Body of pancreas (tissue), 4 donors: ENCODE measurements around the gene RAD51B. TPM values are rescaled to one million over a fixed set of nuclear protein-coding genes. Genes with fewer than 3 reads are reported as not detected.

Source experiments
- ATAC-seq: fragments of 150-250 bp; one replicate; pipeline ENCODE4 v1.9.1; 2016
- DNase-seq, 4 donors: peaks; one replicate each; pipeline ENCODE4 v3.0.0-alpha.2; 2019
- H3K27ac ChIP-seq, 4 donors: fragments of 200-600 bp; sonication (generic); 1 replicate in 3 of 4; 2 replicates in 1 of 4; pipeline versions ENCODE4 v1.5.1 to v1.6.1; 2016 to 2019; ENCODE audit warnings: mild to moderate bottlenecking in 1 of 4, mixed read lengths in 1 of 4, moderate library complexity in 1 of 4
- H3K27me3 ChIP-seq, 2 donors: fragments of 200-600 bp; sonication (generic); one replicate each; pipeline ENCODE4 v1.6.0; 2016; ENCODE audit warnings: mild to moderate bottlenecking in 1 of 2
- H3K36me3 ChIP-seq, 2 donors: fragments of 200-600 bp; sonication (generic); replicated peaks in 1 of 2; 2 replicates each; pipeline ENCODE4 v1.5.1; 2016; ENCODE audit warnings: low read depth in 2 of 2; ENCODE audit not compliant: insufficient read depth in 1 of 2
- H3K4me1 ChIP-seq: fragments of 200-600 bp; sonication (generic); one replicate; pipeline ENCODE4 v1.6.0; 2016
- H3K4me3 ChIP-seq, 2 donors: fragments of 200-600 bp; sonication (generic); 1 replicate in 1 of 2; 2 replicates in 1 of 2; pipeline ENCODE4 v1.5.1; 2016 to 2019
- H3K9me3 ChIP-seq, 3 donors: fragments of 200-600 bp; sonication (generic); 1 replicate in 2 of 3; 2 replicates in 1 of 3; pipeline ENCODE4 v1.5.1; 2016
- CTCF ChIP-seq, 7 experiments: fragments of 450-650 bp in 4 of 7; fragments of 200-600 bp in 3 of 7; sonication (generic) in 3 of 7; IDR thresholded peaks; one replicate each; pipeline ENCODE4 v1.5.1; 2016 to 2019; ENCODE audit warnings: antibody characterized with exemption in 7 of 7
- POLR2A ChIP-seq, 3 donors: fragments of 450-650 bp; IDR thresholded peaks; one replicate each; pipeline ENCODE4 v1.6.1; 2016; ENCODE audit warnings: antibody characterized with exemption in 3 of 3, mild to moderate bottlenecking in 2 of 3
- WGBS, 2 donors: methylation state at CpG; one replicate each; pipeline ENCODE4 v1.1.5; 2017; 5-methylcytosine and 5-hydroxymethylcytosine counted together
- intact Hi-C: fragments of 100-400 bp; cut with DNase I; formaldehyde crosslinking; loops from one replicate; pipeline ENCODE4 v1.15.1; 2023
- total RNA-seq, 2 donors: library from RNA; depleted of rRNA; stranded (reverse); fragments of >200 nt; gene quantifications; one replicate each; pipeline ENCODE4 v1.1.0, GENCODE V29; 2016

RAD51B gene
- total RNA-seq, 2 donors from 2014 or later, result 12.2 to 29.6 TPM

GRCh38 chr14:67999705-68000384 is 180.3 kb downstream of the RAD51B start:
- H3K4me3 ChIP-seq, result no peak overlapping the region
- H3K36me3 ChIP-seq, result no peaks in the 10 kb centered on the region
- H3K27me3 ChIP-seq, result no peaks in the 10 kb centered on the region
- peaks cover 14% of the 10 kb centered on the region for H3K4me1 ChIP-seq
- DNase-seq (no peak), ATAC-seq (no peak)
- H3K27ac ChIP-seq, result peak overlapping the region in 1 of 4 donors; percentile 24
- TF ChIP-seq CTCF (IDR thresholded peaks at IDR 0.05), result no peak
- TF ChIP-seq POLR2A (IDR thresholded peaks at IDR 0.05), result no peak
- H3K9me3 ChIP-seq, result no peaks in the 10 kb centered on the region
- intact Hi-C loops, result no loop called here
- 55% methylated on average over 5 of the region's 5 CpGs for WGBS, 2 donors

GRCh38 chr14:68000511-68000910 is 180.9 kb downstream of the RAD51B start:
- no peaks in the 10 kb centered on the region for H3K27me3 ChIP-seq

GRCh38 chr14:68008491-68008890 is 188.9 kb downstream of the RAD51B start:
- no peak for DNase-seq
- H3K4me3 ChIP-seq, result no peak overlapping the region
- 31 to 46% methylated on average over 1 of the region's 1 CpG for WGBS, 2 donors
- H3K36me3 ChIP-seq, result no peaks in the 10 kb centered on the region
- no peaks in the 10 kb centered on the region for H3K9me3 ChIP-seq
- TF ChIP-seq CTCF (IDR thresholded peaks at IDR 0.05), result no peak
- no peak for TF ChIP-seq POLR2A (IDR thresholded peaks at IDR 0.05)
- no peaks in the 10 kb centered on the region for H3K27me3 ChIP-seq
- intact Hi-C loops, result no loop called here
- peaks cover 33% of the 10 kb centered on the region for H3K4me1 ChIP-seq
- H3K27ac ChIP-seq, result no peak overlapping the region
- ATAC-seq, result no peak

More at GRCh38 chr14:68000511-68000910, 180.9 kb downstream of the RAD51B start:
- H3K27ac ChIP-seq, result peak overlapping the region in 1 of 4 donors; percentile 24
- no peak for TF ChIP-seq CTCF (IDR thresholded peaks at IDR 0.05)
- TF ChIP-seq POLR2A (IDR thresholded peaks at IDR 0.05), result no peak
- intact Hi-C loops, result no loop called here
- H3K9me3 ChIP-seq, result no peaks in the 10 kb centered on the region
- ATAC-seq (no peak), DNase-seq (no peak)
- no peaks in the 10 kb centered on the region for H3K36me3 ChIP-seq
- H3K4me3 ChIP-seq, result no peak overlapping the region
- WGBS, 2 donors, result 75 to 81% methylated on average over 1 of the region's 1 CpG
- peaks cover 14% of the 10 kb centered on the region for H3K4me1 ChIP-seq

- DNase-seq, result no peak
- H3K4me1 ChIP-seq, result peaks cover 33% of the 10 kb centered on the region
- H3K27me3 ChIP-seq, result no peaks in the 10 kb centered on the region
- intact Hi-C loops, result no loop called here
- WGBS, 2 donors, result 6 to 7% methylated on average over 4 of the region's 4 CpGs
- peak; percentile 55 for ATAC-seq
- H3K9me3 ChIP-seq, result no peaks in the 10 kb centered on the region
- H3K27ac ChIP-seq, result peak overlapping the region; percentile 7 to 47 (median 34)
- no peak overlapping the region for H3K4me3 ChIP-seq
- no peak for TF ChIP-seq CTCF (IDR thresholded peaks at IDR 0.05)
- no peak for TF ChIP-seq POLR2A (IDR thresholded peaks at IDR 0.05)
- H3K36me3 ChIP-seq, result no peaks in the 10 kb centered on the region
Measured at GRCh38 chr14:68011406-68012028, 191.9 kb downstream of the RAD51B start.
